Measurements from ENCODE around the gene MISP.

The MISP gene

GRCh38 chr19:772730-773436 lies 22.0 kb downstream of the MISP start:
- no peak for DNase-seq (ENCODE audit: low read depth)

- no peak for DNase-seq (ENCODE audit: low read depth)
Observed at GRCh38 chr19:776549-776948, 25.6 kb downstream of the MISP start.

GRCh38 chr19:778910-779653 lies 28.2 kb downstream of the MISP start:
- DNase-seq (ENCODE audit: low read depth), result peak; percentile 89

GRCh38 chr19:780935-781334 lies 30.0 kb downstream of the MISP start:
- no peak for DNase-seq (ENCODE audit: low read depth)

- no peak for DNase-seq (ENCODE audit: low read depth)
Observed at GRCh38 chr19:781800-782184, 30.9 kb downstream of the MISP start.

GRCh38 chr19:782185-782877 lies 31.4 kb downstream of the MISP start:
- peak; percentile 81 for DNase-seq (ENCODE audit: low read depth)

- no peak for DNase-seq (ENCODE audit: low read depth)
Observed at GRCh38 chr19:782878-783668, 32.2 kb downstream of the MISP start.

GRCh38 chr19:784541-784940 lies 33.6 kb downstream of the MISP start:
- no peak for DNase-seq (ENCODE audit: low read depth)

GRCh38 chr19:787536-787935 lies 36.6 kb downstream of the MISP start:
- no peak for DNase-seq (ENCODE audit: low read depth)

GRCh38 chr19:788686-788982 lies 37.7 kb downstream of the MISP start:
- DNase-seq (ENCODE audit: low read depth), result no peak

- no peak for DNase-seq (ENCODE audit: low read depth)
Observed at GRCh38 chr19:788983-789700, 38.2 kb downstream of the MISP start.

- DNase-seq (ENCODE audit: low read depth), result no peak
Observed at GRCh38 chr19:789701-790060, 38.8 kb downstream of the MISP start.

GRCh38 chr19:791007-791566 lies 40.2 kb downstream of the MISP start:
- no peak for DNase-seq (ENCODE audit: low read depth)

GRCh38 chr19:791567-792305 lies 40.8 kb downstream of the MISP start:
- no peak for DNase-seq (ENCODE audit: low read depth)

- DNase-seq (ENCODE audit: low read depth), result no peak
Observed at GRCh38 chr19:792306-792885, 41.5 kb downstream of the MISP start.

GRCh38 chr19:793806-794205 lies 42.9 kb downstream of the MISP start:
- no peak for DNase-seq (ENCODE audit: low read depth)

GRCh38 chr19:795073-795611 lies 44.2 kb downstream of the MISP start:
- DNase-seq (ENCODE audit: low read depth), result no peak

GRCh38 chr19:795691-796581 lies 45.0 kb downstream of the MISP start:
- no peak for DNase-seq (ENCODE audit: low read depth)
